ENCODE data around the gene STK32B.

Gene STK32B

DNA sequence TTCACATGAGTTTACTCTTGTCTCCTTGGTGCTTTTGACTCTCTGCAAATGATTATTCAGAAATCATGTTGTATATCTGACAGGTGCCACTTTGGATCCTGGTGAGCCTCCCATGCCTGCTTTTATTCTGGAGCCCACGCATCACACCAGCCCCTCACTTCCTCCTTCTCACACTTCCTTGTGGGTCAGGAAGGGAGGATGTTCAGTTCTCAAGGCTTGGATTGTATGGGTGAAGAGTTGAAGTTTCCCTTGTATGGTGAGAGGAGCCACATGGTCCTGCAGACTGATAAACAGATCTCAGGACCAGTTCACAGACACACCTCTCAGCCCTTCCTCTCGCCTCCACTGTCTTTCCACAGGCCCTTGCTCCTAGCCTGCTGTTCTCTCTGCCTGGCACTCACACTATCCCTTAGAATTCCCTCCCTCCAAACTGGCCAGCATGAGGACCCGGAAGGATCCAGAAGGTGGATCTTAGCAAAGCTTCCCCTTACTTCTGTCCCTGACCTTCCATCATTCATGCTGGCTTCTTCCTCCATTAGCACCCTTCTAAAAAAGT, 92.1 kb downstream of the STK32B start:
- Mint-ChIP-seq H3K27ac (no peak overlapping the region), H3K4me1 (ENCODE audit: low read depth in 2 of 2) (no peaks in the 10 kb centered on the region), H3K9me3 (no peaks in the 10 kb centered on the region), H3K4me3 (no peak overlapping the region), H3K36me3 (ENCODE audit: insufficient read depth) (no peaks in the 10 kb centered on the region), H3K27me3 (peaks cover 18 to 21% of the 10 kb centered on the region in 2 donors)
- ATAC-seq (replicated peaks) (no peak), DNase-seq (no peak)

- no peaks in the 10 kb centered on the region for H3K4me1 Mint-ChIP-seq (ENCODE audit: low read depth in 2 of 2)
- no peak overlapping the region for H3K4me3 Mint-ChIP-seq
- H3K36me3 Mint-ChIP-seq (ENCODE audit: insufficient read depth): no peaks in the 10 kb centered on the region
- no peak for DNase-seq
- no peak overlapping the region for H3K27ac Mint-ChIP-seq
- no peak for ATAC-seq (replicated peaks)
- H3K27me3 Mint-ChIP-seq: peaks cover 14 to 25% of the 10 kb centered on the region in 2 donors
- no peaks in the 10 kb centered on the region for H3K9me3 Mint-ChIP-seq
Observed at GRCh38 chr4:5143940-5144339, 92.7 kb downstream of the STK32B start.

DNA sequence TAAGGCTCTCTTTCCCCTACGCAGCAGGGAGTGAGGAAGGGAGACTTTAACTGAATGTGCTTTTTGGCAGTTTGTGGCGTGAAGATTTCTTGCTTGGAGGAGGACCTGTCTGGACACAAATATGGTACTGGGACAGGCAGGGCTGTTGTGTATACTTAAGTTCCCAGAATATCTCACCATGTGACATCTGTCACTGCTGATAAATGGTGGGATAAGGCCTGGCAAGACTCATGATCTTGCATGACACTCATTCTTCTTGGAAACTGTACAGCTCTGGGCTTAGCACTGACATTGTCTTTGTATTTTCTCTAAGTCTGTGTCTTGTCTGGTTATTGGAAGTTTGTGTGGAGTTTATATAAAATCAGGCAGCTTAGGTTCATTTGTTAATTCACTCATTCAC, 93.1 kb downstream of the STK32B start:
- no peaks in the 10 kb centered on the region for H3K4me1 Mint-ChIP-seq (ENCODE audit: low read depth in 2 of 2)
- H3K27ac Mint-ChIP-seq: no peak overlapping the region
- ATAC-seq (replicated peaks) (no peak), DNase-seq (no peak)
- no peak overlapping the region for H3K4me3 Mint-ChIP-seq
- no peaks in the 10 kb centered on the region for H3K36me3 Mint-ChIP-seq (ENCODE audit: insufficient read depth)
- H3K9me3 Mint-ChIP-seq: no peaks in the 10 kb centered on the region
- H3K27me3 Mint-ChIP-seq: peaks cover 14 to 22% of the 10 kb centered on the region in 2 donors

GRCh38 chr4:5146248-5146647, 95.0 kb downstream of the STK32B start:
- Mint-ChIP-seq H3K27me3 (peaks cover 8 to 23% of the 10 kb centered on the region in 2 donors), H3K4me1 (ENCODE audit: low read depth in 2 of 2) (no peaks in the 10 kb centered on the region), H3K9me3 (no peaks in the 10 kb centered on the region), H3K36me3 (ENCODE audit: insufficient read depth) (no peaks in the 10 kb centered on the region), H3K27ac (no peak overlapping the region), H3K4me3 (no peak overlapping the region)
- DNase-seq (no peak), ATAC-seq (replicated peaks) (no peak)

- peaks cover 21 to 33% of the 10 kb centered on the region in 2 donors for H3K27me3 Mint-ChIP-seq
- peaks cover 2 to 13% of the 10 kb centered on the region in 2 donors for H3K9me3 Mint-ChIP-seq
- ATAC-seq (replicated peaks): no peak
Observed at GRCh38 chr4:5152521-5152920, 101.2 kb downstream of the STK32B start.

GRCh38 chr4:5156682-5157081, 105.4 kb downstream of the STK32B start:
- H3K36me3 Mint-ChIP-seq (ENCODE audit: insufficient read depth): no peaks in the 10 kb centered on the region
- H3K4me3 Mint-ChIP-seq: no peak overlapping the region
- H3K4me1 Mint-ChIP-seq (ENCODE audit: low read depth in 2 of 2): no peaks in the 10 kb centered on the region
- H3K27me3 Mint-ChIP-seq: peaks cover 30 to 31% of the 10 kb centered on the region in 2 donors
- H3K9me3 Mint-ChIP-seq: peaks cover 2 to 13% of the 10 kb centered on the region in 2 donors
- no peak for ATAC-seq (replicated peaks)
- H3K27ac Mint-ChIP-seq: no peak overlapping the region
- DNase-seq: no peak

More at GRCh38 chr4:5152521-5152920, 101.2 kb downstream of the STK32B start:
- H3K27ac Mint-ChIP-seq: no peak overlapping the region
- no peaks in the 10 kb centered on the region for H3K36me3 Mint-ChIP-seq (ENCODE audit: insufficient read depth)
- DNase-seq: no peak
- no peaks in the 10 kb centered on the region for H3K4me1 Mint-ChIP-seq (ENCODE audit: low read depth in 2 of 2)
- H3K4me3 Mint-ChIP-seq: no peak overlapping the region

- Mint-ChIP-seq H3K27ac (no peak overlapping the region), H3K36me3 (ENCODE audit: insufficient read depth) (no peaks in the 10 kb centered on the region), H3K9me3 (peaks cover 2 to 13% of the 10 kb centered on the region in 2 donors), H3K4me3 (no peak overlapping the region), H3K4me1 (ENCODE audit: low read depth in 2 of 2) (no peaks in the 10 kb centered on the region), H3K27me3 (peaks cover 22 to 27% of the 10 kb centered on the region in 2 donors)
- ATAC-seq (replicated peaks) (no peak), DNase-seq (no peak)
Observed at GRCh38 chr4:5157791-5158770, 106.8 kb downstream of the STK32B start.

DNA sequence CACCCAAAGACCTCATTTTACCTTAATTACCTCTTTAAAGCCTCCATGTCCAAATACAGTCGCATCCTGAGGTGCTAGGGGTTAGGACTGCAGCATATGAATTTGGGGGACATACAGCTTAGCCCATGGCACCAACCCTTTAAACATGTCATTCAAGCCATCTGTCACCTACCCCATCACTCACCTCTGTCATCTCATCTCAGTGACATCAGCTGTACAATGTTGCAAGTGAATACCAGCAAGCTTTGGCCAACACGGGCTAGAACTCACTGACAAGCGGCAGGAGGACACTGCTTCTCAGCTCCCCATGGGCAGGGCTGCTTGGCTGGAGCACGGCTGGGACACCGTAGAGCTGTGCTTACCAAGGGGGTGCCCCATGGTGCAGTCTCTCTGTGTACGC, 107.5 kb downstream of the STK32B start:
- Mint-ChIP-seq H3K36me3 (ENCODE audit: insufficient read depth) (no peaks in the 10 kb centered on the region), H3K27me3 (peaks cover 22 to 29% of the 10 kb centered on the region in 2 donors), H3K9me3 (peaks cover 2 to 13% of the 10 kb centered on the region in 2 donors), H3K27ac (no peak overlapping the region), H3K4me1 (ENCODE audit: low read depth in 2 of 2) (no peaks in the 10 kb centered on the region), H3K4me3 (no peak overlapping the region)
- no peak for ATAC-seq (replicated peaks)
- no peak for DNase-seq

- H3K27ac Mint-ChIP-seq: no peak overlapping the region
- H3K27me3 Mint-ChIP-seq: peaks cover 11 to 19% of the 10 kb centered on the region in 2 donors
- no peaks in the 10 kb centered on the region for H3K4me1 Mint-ChIP-seq (ENCODE audit: low read depth in 2 of 2)
- H3K9me3 Mint-ChIP-seq: peaks cover under 1 to 3% of the 10 kb centered on the region in 2 donors
- H3K4me3 Mint-ChIP-seq: no peak overlapping the region
- no peak for ATAC-seq (replicated peaks)
- H3K36me3 Mint-ChIP-seq (ENCODE audit: insufficient read depth): no peaks in the 10 kb centered on the region
- no peak for DNase-seq
Observed at GRCh38 chr4:5160668-5161067, 109.4 kb downstream of the STK32B start.

DNA sequence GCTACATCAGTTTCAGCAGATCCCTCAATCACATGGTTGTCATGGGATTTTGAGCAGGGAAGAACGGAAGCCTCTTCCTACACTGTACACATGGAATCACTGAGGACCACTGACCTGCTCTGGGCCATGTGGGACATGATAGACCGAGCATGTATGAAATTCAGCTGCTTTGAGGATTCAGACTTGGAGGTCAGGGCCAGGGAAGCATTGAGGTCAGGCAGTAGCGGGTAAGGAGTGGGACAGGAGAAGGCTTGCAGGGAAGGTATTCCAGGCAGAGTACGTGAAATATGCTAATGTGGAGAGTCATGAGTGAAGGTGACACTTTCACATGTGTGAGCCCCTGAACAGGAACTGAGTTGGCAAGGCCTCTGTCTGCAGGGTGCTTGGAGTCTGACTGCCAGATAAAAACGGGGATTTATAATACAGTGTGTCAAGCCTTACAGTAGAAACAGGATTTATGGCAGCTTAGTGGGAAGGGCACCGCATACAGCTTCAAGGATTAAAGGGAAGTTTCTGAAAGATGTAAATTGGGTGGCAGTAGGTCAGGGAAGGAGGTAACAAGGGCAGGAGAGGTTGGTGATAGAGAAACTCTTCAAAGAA, 111.7 kb downstream of the STK32B start:
- H3K4me3 Mint-ChIP-seq: no peak overlapping the region
- H3K27ac Mint-ChIP-seq: no peak overlapping the region
- H3K36me3 Mint-ChIP-seq (ENCODE audit: insufficient read depth): no peaks in the 10 kb centered on the region
- DNase-seq: no peak
- ATAC-seq (replicated peaks): no peak
- no peaks in the 10 kb centered on the region for H3K9me3 Mint-ChIP-seq
- H3K27me3 Mint-ChIP-seq: peaks cover 20 to 21% of the 10 kb centered on the region in 2 donors
- no peaks in the 10 kb centered on the region for H3K4me1 Mint-ChIP-seq (ENCODE audit: low read depth in 2 of 2)

DNA sequence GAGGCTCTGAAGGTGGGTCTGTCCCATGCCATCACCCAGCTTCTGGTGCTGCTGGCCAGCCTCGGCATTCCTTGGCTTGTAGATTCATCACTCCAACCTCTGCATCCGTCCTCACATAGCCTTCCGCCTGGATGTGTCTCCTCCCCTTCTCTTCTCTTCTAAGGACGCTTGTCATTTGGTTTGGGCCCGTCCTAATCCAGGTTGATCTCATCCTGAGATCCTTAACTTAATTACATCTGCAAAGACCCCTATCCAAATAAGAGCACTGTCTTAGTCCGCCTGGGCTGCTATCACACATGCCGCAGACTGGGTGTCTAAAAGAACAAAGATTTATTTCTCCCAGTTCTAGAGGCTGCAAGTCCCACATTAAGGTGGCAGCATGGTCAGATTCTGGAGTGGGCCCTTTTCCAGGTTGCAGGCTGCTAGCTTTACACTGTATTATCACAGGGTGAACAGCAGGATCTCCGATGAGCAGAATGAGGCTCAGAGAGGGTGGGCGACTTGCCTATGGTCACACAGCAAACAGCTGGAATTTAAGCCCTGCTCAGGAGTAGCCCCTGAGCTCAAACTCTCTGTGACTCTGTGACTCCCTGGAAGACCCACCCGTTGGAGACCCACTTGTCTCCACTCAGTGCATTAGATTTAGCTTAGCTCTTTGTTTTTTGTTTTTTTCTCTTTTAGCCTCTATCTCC, 113.1 kb downstream of the STK32B start:
- H3K27me3 Mint-ChIP-seq: peaks cover 11 to 20% of the 10 kb centered on the region in 2 donors
- no peak for ATAC-seq (replicated peaks)
- H3K4me1 Mint-ChIP-seq (ENCODE audit: low read depth in 2 of 2): no peaks in the 10 kb centered on the region
- H3K9me3 Mint-ChIP-seq: no peaks in the 10 kb centered on the region
- H3K27ac Mint-ChIP-seq: no peak overlapping the region
- no peak for DNase-seq
- no peak overlapping the region for H3K4me3 Mint-ChIP-seq
- no peaks in the 10 kb centered on the region for H3K36me3 Mint-ChIP-seq (ENCODE audit: insufficient read depth)

GRCh38 chr4:5165420-5166369, 114.4 kb downstream of the STK32B start:
- H3K27me3 Mint-ChIP-seq: peaks cover 11 to 12% of the 10 kb centered on the region in 2 donors
- H3K4me3 Mint-ChIP-seq: no peak overlapping the region
- no peaks in the 10 kb centered on the region for H3K9me3 Mint-ChIP-seq
- no peak overlapping the region for H3K27ac Mint-ChIP-seq
- H3K36me3 Mint-ChIP-seq (ENCODE audit: insufficient read depth): no peaks in the 10 kb centered on the region
- H3K4me1 Mint-ChIP-seq (ENCODE audit: low read depth in 2 of 2): no peaks in the 10 kb centered on the region
- ATAC-seq (replicated peaks): no peak
- DNase-seq: no peak
